Activated CD8-positive, alpha-beta memory T cell treated with anti-CD3 and anti-CD28 coated beads for 48 hours (primary cell): Measurements from ENCODE around the gene ZNF736.
"Not testable (repeated sequence)": the region's sequence is repeated elsewhere in the genome, so short reads cannot be mapped to it uniquely, and the experiment has no call there.

ENCODE experiments used
- DNase-seq, 3 experiments: peaks; one replicate each; pipeline ENCODE4 v3.0.0-alpha.2; 2020; ENCODE audit warnings: low read depth in 2 of 3, low spot score in 2 of 3

The ZNF736 gene

GRCh38 chr7:64313740-64314491 lies at the start of gene ZNF736:
Gene ZNF736 (plus strand): TSS chr7:64313961. CDS start chr7:64314151, 190 bp downstream.
- DNase-seq, result peak; percentile 24 to 52 (median 51)

GRCh38 chr7:64266341-64266919 lies 47.3 kb upstream of the ZNF736 start:
- no peak for DNase-seq

DNA sequence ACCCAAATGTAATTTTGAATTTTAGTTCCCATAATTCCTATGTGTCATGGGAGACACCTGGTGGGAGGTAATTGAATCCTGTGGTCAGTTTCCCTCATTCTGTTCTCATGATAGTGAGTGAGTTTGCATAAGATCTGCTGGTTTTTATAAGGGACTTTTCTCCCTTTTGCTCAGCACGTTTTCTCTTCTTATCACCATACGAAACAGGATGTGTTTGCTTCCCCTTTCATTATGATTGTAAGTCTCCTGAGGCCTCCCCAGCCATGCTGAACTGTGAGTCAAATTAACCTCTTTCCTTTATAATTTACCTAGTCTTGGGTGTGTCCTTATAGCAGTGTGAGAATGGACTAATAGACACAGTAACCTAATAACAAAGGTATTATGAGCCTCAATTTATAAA lies 36.1 kb upstream of the ZNF736 start:
- no peak for DNase-seq

GRCh38 chr7:64294701-64295420 lies 18.9 kb upstream of the ZNF736 start:
- no peak for DNase-seq

DNA sequence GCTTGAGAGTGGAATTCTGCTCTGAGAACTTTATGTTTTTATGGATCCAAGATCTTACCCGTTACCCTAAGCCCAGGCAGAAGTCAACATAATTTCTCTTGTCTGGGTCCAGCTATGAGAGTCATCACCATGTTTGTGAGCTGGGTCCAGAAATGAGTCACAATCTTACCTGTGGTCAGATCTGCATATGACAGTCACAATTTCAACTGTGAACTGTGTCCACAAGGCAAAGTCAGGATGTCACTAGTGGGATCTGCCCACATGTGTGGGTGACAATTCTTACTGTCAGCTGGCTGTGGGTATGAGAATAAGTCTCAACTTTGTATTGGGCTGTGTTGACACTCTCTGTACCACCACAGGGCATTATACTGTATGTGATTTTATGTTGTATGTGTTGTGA lies 16.3 kb upstream of the ZNF736 start:
- DNase-seq, result not testable (repeated sequence)

- DNase-seq, result no peak
These were observed 12.9 kb upstream of the ZNF736 start for GRCh38 chr7:64300641-64301405.

GRCh38 chr7:64307254-64308015 lies 6.3 kb upstream of the ZNF736 start:
- peak; percentile 69 to 77 (median 73) for DNase-seq

DNA sequence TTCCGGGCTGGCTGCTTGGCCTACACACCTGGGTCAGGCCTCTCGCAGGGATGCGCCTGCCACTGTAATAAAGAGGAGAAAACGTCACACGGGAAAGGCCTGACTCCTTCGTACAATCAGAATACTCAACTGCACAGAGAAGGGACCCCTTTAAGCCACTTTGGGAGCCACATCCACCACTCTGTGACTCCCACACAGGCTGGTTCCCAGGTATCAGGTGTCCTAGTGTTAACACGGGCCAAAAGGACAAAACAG lies 5.8 kb upstream of the ZNF736 start:
- no peak for DNase-seq

DNA sequence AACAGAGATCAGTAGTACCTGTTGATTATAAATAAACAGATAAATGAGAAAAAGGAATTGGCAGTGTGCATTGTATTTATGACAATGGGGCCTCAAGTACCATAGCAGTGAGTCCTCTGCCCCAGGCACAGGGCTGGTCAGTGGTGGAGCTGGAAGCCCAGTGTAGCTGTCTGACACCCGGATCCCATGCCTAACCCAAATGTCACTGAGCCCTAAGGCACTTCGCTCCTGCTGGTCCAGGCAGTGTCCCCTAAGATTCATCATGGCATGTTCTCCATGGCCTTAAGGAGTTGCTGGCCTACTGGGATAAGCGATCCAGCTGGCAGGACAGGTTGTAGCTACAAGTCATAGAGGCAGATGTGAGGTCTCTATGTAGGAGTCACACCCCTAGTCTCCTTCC lies 3.3 kb upstream of the ZNF736 start:
- DNase-seq, result no peak

- DNase-seq, result no peak
These were observed 935 bp upstream of the ZNF736 start for GRCh38 chr7:64312826-64313225.

- DNase-seq, result no peak
These were observed 805 bp downstream of the ZNF736 start for GRCh38 chr7:64314566-64314965.

GRCh38 chr7:64316031-64316742 lies 2.4 kb downstream of the ZNF736 start:
- DNase-seq, result not testable (repeated sequence)

DNA sequence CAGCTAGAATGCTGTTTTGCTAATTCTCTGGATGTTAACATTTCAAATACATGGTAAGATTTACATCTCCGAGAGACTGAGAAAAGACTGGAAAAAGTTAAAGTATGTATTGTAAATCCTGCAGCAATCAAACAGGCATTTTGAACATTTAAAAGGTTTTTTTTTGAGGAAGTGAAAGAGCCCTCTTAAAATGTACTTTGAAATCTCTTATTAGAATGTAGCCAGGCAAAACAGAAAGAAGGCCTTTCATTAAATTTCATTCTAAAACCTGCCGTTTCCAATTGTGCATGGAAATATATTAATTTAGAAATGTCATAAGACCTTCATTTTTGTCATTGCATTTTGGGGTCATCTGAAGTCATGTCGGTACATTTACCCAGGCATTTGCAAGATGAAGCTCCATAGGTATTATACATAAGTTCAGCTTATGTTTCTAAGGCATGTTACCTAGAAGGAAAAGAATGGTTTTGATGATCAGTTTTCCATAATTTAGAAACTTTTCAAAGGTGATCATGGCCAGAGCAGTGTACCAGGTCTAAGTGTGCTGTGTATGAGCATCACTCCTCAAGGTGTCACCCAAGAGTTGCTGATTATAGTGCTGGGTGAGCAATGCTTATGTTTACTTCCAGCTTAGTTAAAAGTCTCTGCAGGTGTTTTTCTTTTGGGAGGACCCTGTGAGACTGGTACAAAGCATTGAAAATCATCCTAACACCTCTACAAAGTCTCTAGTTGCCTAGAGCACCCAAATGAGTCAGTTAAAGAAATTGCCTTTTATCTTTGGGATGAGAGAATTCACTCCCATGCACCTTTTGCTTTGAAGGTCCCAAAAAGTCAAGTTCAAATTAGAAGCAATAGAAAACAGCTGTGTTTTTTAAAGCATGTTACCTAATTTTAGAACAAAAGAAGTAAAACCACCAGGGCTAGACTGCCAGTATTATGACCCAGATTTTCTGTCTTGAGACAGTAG lies 7.1 kb downstream of the ZNF736 start:
- no peak for DNase-seq

- DNase-seq, result not testable (repeated sequence)
These were observed 10.4 kb downstream of the ZNF736 start for GRCh38 chr7:64324166-64324565.

DNA sequence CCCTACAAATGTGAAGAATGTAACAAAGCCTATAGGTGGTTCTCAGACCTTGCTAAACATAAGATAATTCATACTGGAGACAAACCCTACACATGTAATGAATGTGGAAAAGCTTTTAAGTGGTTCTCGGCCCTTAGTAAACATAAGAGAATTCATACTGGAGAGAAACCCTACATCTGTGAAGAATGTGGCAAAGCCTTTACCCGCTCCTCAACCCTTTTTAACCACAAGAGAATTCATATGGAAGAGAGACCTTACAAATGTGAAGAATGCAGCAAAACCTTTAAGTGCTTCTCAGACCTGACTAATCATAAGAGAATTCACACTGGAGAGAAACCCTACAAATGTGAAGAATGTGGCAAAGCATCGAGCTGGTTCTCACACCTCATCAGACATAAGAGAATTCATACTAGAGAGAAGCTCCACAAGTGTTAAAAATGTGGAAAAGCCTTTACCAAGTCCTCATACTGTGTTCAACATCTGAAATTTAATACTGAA lies 35.0 kb downstream of the ZNF736 start:
- not testable (repeated sequence) for DNase-seq

DNA sequence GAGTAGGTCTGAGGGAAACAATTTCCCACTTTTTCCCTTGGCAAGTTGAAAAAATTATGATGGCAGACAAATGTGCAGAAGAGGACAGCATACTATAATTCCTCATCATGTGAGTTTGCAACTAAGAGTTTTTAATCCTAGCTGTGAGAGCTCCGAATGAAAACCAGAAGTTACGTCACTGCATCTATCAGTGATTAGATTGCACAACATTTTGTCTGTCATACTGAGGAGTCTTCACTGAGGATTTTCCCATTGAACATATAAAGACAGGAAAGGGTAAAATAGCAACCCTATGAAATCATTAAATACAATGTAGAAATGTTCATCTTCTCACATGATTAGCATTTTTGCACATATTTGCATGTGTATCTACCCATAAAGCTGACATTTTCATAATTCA lies 45.8 kb downstream of the ZNF736 start:
- DNase-seq, result no peak

GRCh38 chr7:64371116-64371515 lies 57.4 kb downstream of the ZNF736 start:
- DNase-seq, result no peak

DNA sequence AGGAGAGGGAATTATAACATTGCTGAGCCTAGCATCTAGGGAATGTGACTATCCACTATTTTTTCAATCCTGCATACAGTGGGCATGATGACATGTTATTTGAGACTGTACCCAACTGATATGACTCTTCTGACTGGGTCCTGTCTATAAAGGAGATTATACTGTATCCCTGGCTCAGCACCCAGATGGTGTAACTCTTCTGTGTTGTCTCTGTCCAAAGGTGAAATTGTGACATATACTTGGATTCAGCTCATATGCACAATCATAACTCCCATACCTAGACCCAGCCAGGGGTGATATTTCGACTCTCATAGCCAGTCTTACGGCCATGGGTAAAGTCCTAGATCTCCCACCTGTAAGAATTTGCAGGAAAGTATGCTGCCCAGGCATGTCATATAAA lies 59.3 kb downstream of the ZNF736 start:
- DNase-seq, result no peak

- no peak for DNase-seq
These were observed 86.6 kb downstream of the ZNF736 start for GRCh38 chr7:64400401-64400800.
